Measurements from ENCODE around the gene WNT5A. TPM values are rescaled to one million over a fixed set of nuclear protein-coding genes. Genes with fewer than 3 reads are reported as not detected.

Gene WNT5A
- total and polyA plus RNA-seq, 2 of the 4 experiments (the other 2 are of a cell fraction) = 224 to 231 TPM

DNA sequence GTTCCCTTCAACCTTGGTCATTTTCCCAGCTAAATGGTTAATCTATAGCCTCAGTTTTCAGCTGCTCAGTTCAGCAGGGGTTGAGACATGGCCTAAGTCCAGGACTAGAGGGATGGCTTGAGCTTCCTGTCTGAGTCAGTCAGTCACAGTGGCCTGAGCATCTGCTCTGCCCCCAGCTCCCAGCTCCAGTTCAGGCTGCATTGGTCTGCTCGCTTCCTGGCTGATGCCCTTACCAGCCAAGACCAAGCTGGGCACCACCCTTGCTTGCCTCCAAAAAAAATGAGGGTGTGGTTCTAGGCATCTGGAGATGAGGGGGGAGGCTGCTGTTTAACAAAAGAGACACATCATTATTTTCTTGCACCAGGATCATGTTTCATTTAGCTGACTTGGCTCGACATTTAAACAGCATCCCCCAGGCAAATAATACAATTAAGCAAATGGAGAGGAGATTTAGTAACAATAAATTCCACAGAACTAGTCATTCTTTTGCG lies 70.7 kb downstream of the WNT5A start:
- H4K91ac ChIP-seq (ENCODE audit: insufficient read depth, low read depth, low read length) = peak overlapping the region; percentile 77
- H3K4me1 ChIP-seq (ENCODE audit: control insufficient read depth, insufficient read depth, low read length) = peaks cover 6% of the 10 kb centered on the region; the same call in 1 of the 2 replicates
- H3K56ac ChIP-seq (ENCODE audit: extremely low read depth, insufficient read depth, low read length) = 0 out of 2 replicates have a peak overlapping the region, but pooled peaks have one; percentile 30
- WGBS, 2 experiments (ENCODE audit: extremely low coverage in 2 of 2, insufficient read length in 1 of 2) = no CpG with 5 or more reads among the region's 3 CpGs
- dilution Hi-C loops (cut with HindIII; ENCODE audit: low sequenced_read_pairs, unreplicated experiment) (no loop called here), in situ Hi-C loops (cut with MboI; ENCODE audit: low sequenced_read_pairs) (no loop called here), intact Hi-C loops (cut with micrococcal nuclease) (no loop called here)
- H3K36me3 ChIP-seq (ENCODE audit: control insufficient read depth, insufficient read depth, low read length) = no peaks in the 10 kb centered on the region
- peak overlapping the region; percentile 87 for H2BK120ac ChIP-seq (ENCODE audit: low read depth, low read length)
- H2BK15ac ChIP-seq (ENCODE audit: low read depth, low read length) = peak overlapping the region; percentile 69; the same call in 2 of the 3 replicates
- H2BK5ac ChIP-seq (ENCODE audit: low read depth, low read length, poor library complexity, severe bottlenecking) = peak overlapping the region; percentile 85
- ChIA-PET POLR2A (ENCODE audit: unreplicated experiment) (no interaction called here), CTCF (interaction anchor here (0.6 to 0.9 kb wide), 3 partner anchors 51 to 350 kb away, joined by 3 read pairs; no protein-coding TSS in a partner anchor)
- peak overlapping the region; percentile 63; the same call in 1 of the 2 replicates for H2AK5ac ChIP-seq (ENCODE audit: low read depth, low read length)
- no peak overlapping the region for H2AK9ac ChIP-seq (replicated peaks; ENCODE audit: low read depth, low read length, poor library complexity)
- H4K5ac ChIP-seq (ENCODE audit: low read depth, low read length) = peak overlapping the region; percentile 13; the same call in 1 of the 2 replicates
- H4K8ac ChIP-seq (ENCODE audit: low read depth in 2 of 2, low read length in 2 of 2) = peak overlapping the region in 1 of 2 experiments; percentile 52; a peak in 2 of 4 replicates
- H3K27me3 ChIP-seq (ENCODE audit: control insufficient read depth, insufficient read depth, low read length) = no peaks in the 10 kb centered on the region
- no peaks in the 10 kb centered on the region for H4K20me1 ChIP-seq (ENCODE audit: insufficient read depth, low read length)
- peak overlapping the region; percentile 61; the same call in 1 of the 2 replicates for H3K23ac ChIP-seq (ENCODE audit: low read depth, low read length)
- BruUV-seq (replicated peaks) = no TSS peak
- DNase-seq (peak; percentile 93), ATAC-seq (ENCODE audit: low read depth) (peak; percentile 100)
- TF ChIP-seq MAZ (IDR thresholded peaks at IDR 0.05; ENCODE audit: borderline replicate concordance, low read depth, low read length) = peak; percentile 68; the same call in 1 of the 2 replicates
- no peak for TF ChIP-seq CEBPB (IDR thresholded peaks at IDR 0.05; ENCODE audit: low read depth, low read length)
- no peak for TF ChIP-seq SMC3 (IDR thresholded peaks at IDR 0.05; ENCODE audit: low read depth, low read length)
- no peak for TF ChIP-seq RFX5 (IDR thresholded peaks at IDR 0.05; ENCODE audit: low read depth, low read length)
- no peak for TF ChIP-seq NFE2L2 (IDR thresholded peaks at IDR 0.05; ENCODE audit: low read depth, low read length)
- TF ChIP-seq MAFK (IDR thresholded peaks at IDR 0.05; ENCODE audit: low read depth, low read length) = peak; percentile 25
- peak; percentile 43 for TF ChIP-seq RCOR1 (IDR thresholded peaks at IDR 0.05; ENCODE audit: insufficient replicate concordance, low read length)
- TF ChIP-seq RAD21 (IDR thresholded peaks at IDR 0.05; ENCODE audit: low read length) = 0 out of 2 replicates have a peak, but pooled peaks have one; percentile 14
- H3K9ac ChIP-seq (ENCODE audit: low read depth, low read length) = no peak overlapping the region
- no peak overlapping the region for H3K4me3 ChIP-seq (ENCODE audit: insufficient read depth, low read depth, low read length)
- peak overlapping the region; percentile 56 for H3K27ac ChIP-seq (ENCODE audit: insufficient read depth, low read length)
- H3K9me1 ChIP-seq (ENCODE audit: insufficient read depth, low read length) = no peaks in the 10 kb centered on the region
- H3K4me2 ChIP-seq (ENCODE audit: low read depth, low read length) = peak overlapping the region; percentile 55
- H3K79me1 ChIP-seq (ENCODE audit: low read depth in 1 of 2, low read length in 2 of 2) = no peaks in the 10 kb centered on the region
- peak overlapping the region; percentile 67; the same call in 1 of the 2 replicates for H3K4ac ChIP-seq (ENCODE audit: low read depth, low read length)
- peak overlapping the region; percentile 13; the same call in 1 of the 2 replicates for H3K18ac ChIP-seq (ENCODE audit: low read depth, low read length)
- no peaks in the 10 kb centered on the region; the same call in 1 of the 2 replicates for H3K9me3 ChIP-seq (ENCODE audit: control insufficient read depth, insufficient read depth, low read length)
- H2AFZ ChIP-seq (replicated peaks; ENCODE audit: low read length, poor library complexity) = peak overlapping the region; percentile 89
- H2BK20ac ChIP-seq (ENCODE audit: low read depth, low read length) = peak overlapping the region; percentile 65; the same call in 1 of the 2 replicates
- H3K14ac ChIP-seq (replicated peaks; ENCODE audit: low read depth, low read length) = peak overlapping the region; percentile 73; the same call in 1 of the 2 replicates

Measured in IMR-90 (cell line).